Measurements from ENCODE around the gene PCDH12.

The PCDH12 gene

GRCh38 chr5:141903261-141903660 lies 54.7 kb downstream of the PCDH12 start:
- H3K9me3 Mint-ChIP-seq = no peaks in the 10 kb centered on the region
- CTCF ChIA-PET = no interaction called here
- no peak for DNase-seq
- peaks cover 22% of the 10 kb centered on the region for H3K27me3 Mint-ChIP-seq
- H3K27ac Mint-ChIP-seq = no peak overlapping the region
- no peaks in the 10 kb centered on the region for H3K36me3 Mint-ChIP-seq
- H3K4me1 Mint-ChIP-seq = no peaks in the 10 kb centered on the region
- no peak overlapping the region for H3K4me3 Mint-ChIP-seq

DNA sequence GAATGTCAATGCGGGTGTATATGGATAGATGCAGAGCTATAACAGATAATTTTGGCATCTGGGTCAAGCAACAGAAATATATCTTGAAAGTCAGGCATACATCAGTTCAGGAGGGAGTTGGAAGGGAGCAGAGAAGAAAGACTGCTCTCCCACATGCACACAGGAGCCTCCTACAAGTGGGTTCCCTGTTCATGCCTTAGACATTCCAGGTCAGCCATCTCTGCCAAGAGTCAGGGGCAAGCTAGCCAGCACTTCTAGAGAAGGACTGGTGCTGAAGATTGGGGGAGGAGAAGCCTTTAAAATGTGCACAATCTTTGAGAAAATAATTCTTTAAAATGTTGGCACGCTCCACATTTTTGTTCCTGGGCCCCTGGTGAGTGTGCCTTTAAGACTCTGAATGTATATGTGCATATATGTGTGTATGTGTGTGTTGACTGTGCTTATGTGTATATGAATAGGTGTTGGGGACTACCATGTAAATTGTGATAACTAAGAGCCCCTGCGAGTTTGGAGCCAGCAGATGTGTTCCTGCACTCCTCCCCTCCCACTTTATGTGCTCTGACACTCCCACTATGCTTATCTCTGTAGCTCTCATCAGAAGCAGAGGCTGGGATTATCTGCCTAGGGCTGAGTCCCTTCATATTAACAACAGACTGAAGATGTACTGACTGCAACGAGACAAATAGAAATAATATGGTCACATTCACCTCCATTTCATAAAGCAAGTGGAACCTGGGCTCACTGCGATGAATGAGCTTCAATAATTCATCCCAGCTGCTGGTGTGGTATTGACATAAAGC lies 55.8 kb downstream of the PCDH12 start:
- CTCF ChIA-PET = interaction anchor here (1.0 to 1.5 kb wide), 2 partner anchors 12 to 23 kb away, joined by 3 to 5 read pairs; partner anchors contain the start of gene PCDH1
- no peak overlapping the region for H3K27ac Mint-ChIP-seq
- DNase-seq = no peak
- no peaks in the 10 kb centered on the region for H3K4me1 Mint-ChIP-seq
- H3K4me3 Mint-ChIP-seq = no peak overlapping the region
- H3K9me3 Mint-ChIP-seq = no peaks in the 10 kb centered on the region
- H3K27me3 Mint-ChIP-seq = peaks cover 22% of the 10 kb centered on the region
- no peaks in the 10 kb centered on the region for H3K36me3 Mint-ChIP-seq

DNA sequence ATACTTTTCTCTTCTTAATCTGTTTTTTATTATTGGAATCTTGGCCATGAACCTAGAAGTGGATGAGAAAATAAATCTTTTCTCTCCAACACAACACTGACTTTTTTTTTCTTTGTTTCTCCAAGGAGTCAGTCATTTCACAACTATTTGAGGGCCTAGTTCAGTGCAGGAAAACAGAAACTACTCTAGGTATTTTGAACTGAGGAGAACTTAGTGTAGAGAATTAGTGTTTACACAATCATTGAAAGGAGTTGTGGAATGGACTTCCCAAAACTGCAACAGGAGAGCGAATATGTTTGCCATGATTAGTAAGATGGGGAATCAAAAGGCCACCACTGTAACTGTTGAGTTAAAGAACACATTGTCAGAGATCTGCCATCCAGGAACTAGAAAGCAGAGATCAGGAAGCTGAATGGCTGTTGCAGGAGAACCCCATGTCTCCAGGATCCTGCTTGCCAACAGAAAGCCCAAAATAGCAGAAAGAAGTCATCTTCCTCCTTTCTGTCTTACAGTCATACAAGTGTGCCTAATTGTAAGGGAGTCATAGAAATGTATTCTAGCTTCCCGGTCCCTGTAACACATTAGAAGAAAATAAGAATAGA lies 59.5 kb downstream of the PCDH12 start:
- H3K27me3 Mint-ChIP-seq = peaks cover 19% of the 10 kb centered on the region
- H3K9me3 Mint-ChIP-seq = no peaks in the 10 kb centered on the region
- H3K4me1 Mint-ChIP-seq = no peaks in the 10 kb centered on the region
- no peak overlapping the region for H3K4me3 Mint-ChIP-seq
- DNase-seq = no peak
- H3K27ac Mint-ChIP-seq = no peak overlapping the region
- CTCF ChIA-PET = no interaction called here
- H3K36me3 Mint-ChIP-seq = no peaks in the 10 kb centered on the region

DNA sequence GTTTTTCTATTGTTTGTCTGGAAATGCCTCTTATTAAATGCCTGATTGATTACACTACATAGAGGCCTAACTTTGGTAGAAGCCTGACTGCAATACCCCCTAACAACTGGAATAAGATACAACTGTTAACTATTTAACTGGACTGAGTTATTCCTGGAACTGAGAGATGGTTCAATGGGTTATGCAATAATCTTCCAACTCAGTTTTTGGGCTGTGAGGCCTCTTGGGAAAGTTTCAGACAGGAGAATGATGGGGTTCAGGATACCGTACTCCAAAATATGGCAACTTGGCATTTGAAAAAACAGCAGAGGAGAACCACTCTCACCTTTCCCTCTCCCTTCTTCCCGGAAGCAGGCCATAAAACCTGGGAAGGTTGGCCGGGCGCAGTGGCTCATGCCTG lies 60.6 kb downstream of the PCDH12 start:
- Mint-ChIP-seq H3K9me3 (no peaks in the 10 kb centered on the region), H3K36me3 (no peaks in the 10 kb centered on the region), H3K4me1 (no peaks in the 10 kb centered on the region), H3K27me3 (peaks cover 9% of the 10 kb centered on the region), H3K27ac (no peak overlapping the region), H3K4me3 (no peak overlapping the region)
- CTCF ChIA-PET = interaction anchor here (0.8 to 1.2 kb wide), 3 partner anchors 18 to 63 kb away, joined by 3 to 4 read pairs (median 3); no protein-coding TSS in a partner anchor
- no peak for DNase-seq

Measured in activated naive CD4-positive, alpha-beta T cell treated with anti-CD3 and anti-CD28 coated beads, Interleukin-2, amount 10 ng/mL, durations not matched to agents 7 days and 5 days (primary cell).